MCF 10A (cell line): ENCODE measurements around the gene PIEZO2. TPM values are rescaled to one million over a fixed set of nuclear protein-coding genes. Genes with fewer than 3 reads are reported as not detected.

Source experiments
- BruUV-seq: library from RNA; stranded (reverse); fragments of 400-500 nt; replicated peaks from 2 replicates; lab custom pipeline; 2021; lab: Mats Ljungman, UMichigan
- CTCF ChIA-PET: fragments of 300-600 bp; sonication (Branson Sonifier 250); formaldehyde crosslinking; extraction: SDS; loops from one replicate; lab custom pipeline; 2021; ENCODE audit warnings: antibody characterized with exemption, inconsistent platforms; lab: Yijun Ruan, JAX
- POLR2A ChIA-PET: fragments of 300-600, 350-650 bp; sonication (Branson Sonifier 250); formaldehyde crosslinking; extraction: SDS; loops from one replicate; lab custom pipeline; 2020; ENCODE audit warnings: antibody characterized with exemption, inconsistent platforms; lab: Yijun Ruan, JAX
- DNase-seq: peaks from one replicate; pipeline ENCODE4 v3.0.0-alpha.2; 2018; ENCODE audit not compliant: unreplicated experiment
- H3K27ac Mint-ChIP-seq: one replicate; pipeline ENCODE4 v1.8.0; 2022; ENCODE audit warnings: mild to moderate bottlenecking, low read depth, mixed read lengths; ENCODE audit not compliant: unreplicated experiment
- H3K27me3 Mint-ChIP-seq: one replicate; pipeline ENCODE4 v1.8.0; 2022; ENCODE audit warnings: mixed read lengths; ENCODE audit not compliant: insufficient read depth, unreplicated experiment
- H3K36me3 Mint-ChIP-seq: one replicate; pipeline ENCODE4 v1.8.0; 2022; ENCODE audit warnings: mild to moderate bottlenecking, moderate library complexity, mixed read lengths; ENCODE audit not compliant: insufficient read depth, unreplicated experiment
- H3K4me1 Mint-ChIP-seq: one replicate; pipeline ENCODE4 v1.8.0; 2022; ENCODE audit warnings: mixed read lengths; ENCODE audit not compliant: insufficient read depth, unreplicated experiment
- H3K4me3 Mint-ChIP-seq: one replicate; pipeline ENCODE4 v1.8.0; 2022; ENCODE audit warnings: mild to moderate bottlenecking, moderate library complexity, mixed read lengths; ENCODE audit not compliant: unreplicated experiment
- H3K9me3 Mint-ChIP-seq: one replicate; pipeline ENCODE4 v1.8.0; 2022; ENCODE audit warnings: mixed read lengths; ENCODE audit not compliant: unreplicated experiment
- intact Hi-C: fragments of 100-400 bp; cut with micrococcal nuclease; formaldehyde crosslinking; loops from 2 replicates; pipeline ENCODE4 v1.14.1; 2022
- total RNA-seq: library from RNA; stranded (reverse); gene quantifications from 2 replicates; pipeline ENCODE4 v1.2.3, GENCODE V29; 2022
- TF ChIP-seq, protein P1 (sequence below): fragments of 200-600 bp; IDR thresholded peaks from one replicate; pipeline ENCODE4 v1.8.0; 2022; ENCODE audit warnings: antibody characterized with exemption, mild to moderate bottlenecking; ENCODE audit not compliant: unreplicated experiment

Gene PIEZO2
- total RNA-seq, 1 experiment from 2014 or later: 0.49 TPM

DNA sequence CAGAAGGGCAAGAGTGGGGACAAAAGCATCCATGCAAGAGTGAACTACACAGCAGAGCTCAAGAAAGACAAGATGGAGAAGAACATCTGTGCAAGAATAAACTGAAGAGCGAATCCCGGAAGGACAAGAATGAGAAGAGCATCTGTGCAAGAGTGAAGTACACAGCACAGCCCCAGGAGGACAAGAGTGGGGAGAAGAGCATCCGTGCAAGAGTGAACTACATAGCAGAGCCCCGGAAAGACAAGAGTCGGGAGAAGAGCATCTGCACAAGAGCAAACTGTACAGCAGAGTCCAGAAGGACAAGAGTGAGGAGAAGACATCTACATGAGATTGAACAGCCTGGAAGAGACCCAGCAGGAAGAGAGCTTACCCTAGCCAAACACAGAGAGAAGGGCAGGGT is 284.6 kb downstream of the PIEZO2 start:
- CTCF ChIA-PET: interaction anchor here (0.8 kb wide), 1 partner anchor 10 kb away, joined by 3 read pairs; no protein-coding TSS in a partner anchor
- Mint-ChIP-seq H3K27ac (no peak overlapping the region), H3K4me3 (no peak overlapping the region), H3K36me3 (no peaks in the 10 kb centered on the region), H3K4me1 (no peaks in the 10 kb centered on the region), H3K9me3 (peaks cover 8% of the 10 kb centered on the region), H3K27me3 (peaks cover 11% of the 10 kb centered on the region)
- intact Hi-C loops: no loop called here
- TF ChIP-seq, protein P1, sequence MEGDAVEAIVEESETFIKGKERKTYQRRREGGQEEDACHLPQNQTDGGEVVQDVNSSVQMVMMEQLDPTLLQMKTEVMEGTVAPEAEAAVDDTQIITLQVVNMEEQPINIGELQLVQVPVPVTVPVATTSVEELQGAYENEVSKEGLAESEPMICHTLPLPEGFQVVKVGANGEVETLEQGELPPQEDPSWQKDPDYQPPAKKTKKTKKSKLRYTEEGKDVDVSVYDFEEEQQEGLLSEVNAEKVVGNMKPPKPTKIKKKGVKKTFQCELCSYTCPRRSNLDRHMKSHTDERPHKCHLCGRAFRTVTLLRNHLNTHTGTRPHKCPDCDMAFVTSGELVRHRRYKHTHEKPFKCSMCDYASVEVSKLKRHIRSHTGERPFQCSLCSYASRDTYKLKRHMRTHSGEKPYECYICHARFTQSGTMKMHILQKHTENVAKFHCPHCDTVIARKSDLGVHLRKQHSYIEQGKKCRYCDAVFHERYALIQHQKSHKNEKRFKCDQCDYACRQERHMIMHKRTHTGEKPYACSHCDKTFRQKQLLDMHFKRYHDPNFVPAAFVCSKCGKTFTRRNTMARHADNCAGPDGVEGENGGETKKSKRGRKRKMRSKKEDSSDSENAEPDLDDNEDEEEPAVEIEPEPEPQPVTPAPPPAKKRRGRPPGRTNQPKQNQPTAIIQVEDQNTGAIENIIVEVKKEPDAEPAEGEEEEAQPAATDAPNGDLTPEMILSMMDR: no peak
- no peak for DNase-seq
- no TSS peak for BruUV-seq
- POLR2A ChIA-PET: no interaction called here

DNA sequence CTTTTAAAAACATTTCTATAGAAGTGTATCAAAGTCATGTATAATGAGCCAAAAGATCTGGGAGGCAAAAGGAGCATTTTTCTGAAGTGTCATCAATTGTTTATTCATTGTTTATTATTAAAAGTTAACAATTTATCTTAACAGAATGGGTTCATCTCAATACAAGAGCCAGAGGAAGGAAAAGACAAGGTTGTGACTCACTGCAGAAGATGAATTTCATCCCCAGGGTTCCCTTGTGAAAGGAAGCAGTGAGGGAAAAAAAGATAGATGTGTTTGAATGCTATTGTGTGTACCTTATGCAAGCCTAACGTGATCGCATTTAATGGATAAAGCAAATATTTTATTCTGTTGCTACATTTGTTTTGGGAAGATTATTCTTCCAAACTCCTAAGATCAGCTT is 286.3 kb downstream of the PIEZO2 start:
- Mint-ChIP-seq H3K27me3 (peaks cover 11% of the 10 kb centered on the region), H3K27ac (no peak overlapping the region), H3K36me3 (no peaks in the 10 kb centered on the region), H3K4me1 (no peaks in the 10 kb centered on the region), H3K9me3 (peaks cover 8% of the 10 kb centered on the region), H3K4me3 (no peak overlapping the region)
- DNase-seq: no peak
- POLR2A ChIA-PET: interaction anchor here (0.7 kb wide), 1 partner anchor 827 kb away, joined by 3 read pairs; no protein-coding TSS in a partner anchor
- BruUV-seq: no TSS peak
- TF ChIP-seq, protein P1: no peak
- CTCF ChIA-PET: interaction anchor here (0.8 to 1.4 kb wide), 5 partner anchors 10 to 291 kb away, joined by 3 to 5 read pairs (median 3); no protein-coding TSS in a partner anchor
- intact Hi-C loops: no loop called here

DNA sequence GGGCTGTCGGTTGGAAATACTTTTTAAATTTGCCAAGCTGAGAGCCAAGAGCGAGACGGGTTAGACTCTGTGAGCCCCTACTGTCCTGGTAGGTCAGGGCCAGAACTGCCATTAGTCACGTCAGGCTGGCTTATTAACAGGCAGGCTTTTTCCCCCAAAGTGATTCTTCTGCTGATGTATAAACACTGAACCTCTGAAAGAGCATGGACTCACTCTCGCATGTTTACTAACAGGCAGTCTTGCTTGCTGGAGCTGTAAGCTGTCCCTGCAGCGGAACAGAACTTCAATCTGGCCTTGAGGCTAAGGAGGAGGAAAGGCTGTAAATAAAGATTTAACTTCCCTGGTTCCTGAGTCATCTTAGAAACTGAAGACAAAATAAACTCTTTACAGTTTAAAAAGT is 288.4 kb downstream of the PIEZO2 start:
- TF ChIP-seq, protein P1: no peak
- Mint-ChIP-seq H3K27me3 (peaks cover 11% of the 10 kb centered on the region), H3K27ac (no peak overlapping the region)

DNA sequence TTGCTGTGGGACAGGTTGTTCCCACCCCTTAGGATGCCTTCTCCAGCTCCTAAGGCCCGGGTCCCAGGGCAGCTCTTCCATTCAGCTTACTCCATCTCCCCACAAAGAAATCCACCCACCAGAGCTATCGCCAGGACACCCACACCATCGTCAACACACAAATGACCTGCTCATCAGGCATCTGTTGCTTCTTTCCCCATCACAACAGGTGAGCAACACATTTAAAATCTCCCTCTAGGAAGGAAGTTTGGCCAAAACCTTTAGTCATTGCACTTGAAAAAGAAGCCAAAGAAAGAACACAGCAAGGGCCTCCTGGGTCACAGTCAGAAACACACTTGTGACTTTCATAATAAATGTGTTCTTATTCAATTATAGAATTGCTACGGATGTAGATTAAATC is 289.0 kb downstream of the PIEZO2 start:
- Mint-ChIP-seq H3K36me3 (no peaks in the 10 kb centered on the region), H3K4me1 (no peaks in the 10 kb centered on the region), H3K9me3 (peaks cover 8% of the 10 kb centered on the region), H3K27me3 (peaks cover 11% of the 10 kb centered on the region), H3K27ac (no peak overlapping the region), H3K4me3 (no peak overlapping the region)
- intact Hi-C loops: no loop called here
- CTCF ChIA-PET: interaction anchor here (0.6 to 1.8 kb wide), 2 partner anchors 8 to 185 kb away, joined by 3 to 6 read pairs; no protein-coding TSS in a partner anchor
- DNase-seq: no peak
- no TSS peak for BruUV-seq
- POLR2A ChIA-PET: no interaction called here
- TF ChIP-seq, protein P1: no peak

More for the DNA sequence above, 288.4 kb downstream of the PIEZO2 start:
- BruUV-seq: no TSS peak
- ChIA-PET CTCF (interaction anchor here (1.8 kb wide), 1 partner anchor 9 kb away, joined by 6 read pairs; no protein-coding TSS in a partner anchor), POLR2A (no interaction called here)
- peaks cover 8% of the 10 kb centered on the region for H3K9me3 Mint-ChIP-seq
- H3K4me3 Mint-ChIP-seq: no peak overlapping the region
- intact Hi-C loops: no loop called here
- no peaks in the 10 kb centered on the region for H3K36me3 Mint-ChIP-seq
- DNase-seq: no peak
- no peaks in the 10 kb centered on the region for H3K4me1 Mint-ChIP-seq
